ENCODE measurements around the gene FAM241B.

FAM241B gene

GRCh38 chr10:69646185-69647060, 16.4 kb downstream of the FAM241B start:
- Histone ChIP-seq H3K4me2 (ENCODE audit: low read length, poor library complexity, severe bottlenecking) (no peak overlapping the region), H3K27ac (ENCODE audit: low read length, poor library complexity, severe bottlenecking) (no peak overlapping the region), H4K8ac (ENCODE audit: low read length) (no peak overlapping the region), H3K9ac (ENCODE audit: low read length) (no peak overlapping the region), H2BK5ac (ENCODE audit: low read depth, low read length, poor library complexity, severe bottlenecking) (no peak overlapping the region), H3K9me3 (ENCODE audit: control insufficient read depth, low read length) (no peaks in the 10 kb centered on the region), H2AK5ac (ENCODE audit: low read length, severe bottlenecking) (no peak overlapping the region), H4K91ac (ENCODE audit: low read length) (no peak overlapping the region), H2BK12ac (ENCODE audit: low read length in 2 of 2) (no peak overlapping the region), H3K14ac (ENCODE audit: low read length in 2 of 2) (no peak overlapping the region), H3K79me1 (replicated peaks; ENCODE audit: low read length, poor library complexity, severe bottlenecking) (no peaks in the 10 kb centered on the region), H3K23ac (ENCODE audit: low read length in 2 of 2) (no peak overlapping the region), H3K36me3 (ENCODE audit: control insufficient read depth in 1 of 2, insufficient read depth in 2 of 2, low read depth in 1 of 2, low read length in 2 of 2) (no peaks in the 10 kb centered on the region), H2BK15ac (ENCODE audit: low read depth, poor library complexity, severe bottlenecking) (no peak overlapping the region), H3K18ac (ENCODE audit: low read depth in 1 of 2, low read length in 2 of 2) (no peak overlapping the region), H2AFZ (ENCODE audit: low read depth, low read length) (no peak overlapping the region), H3K4ac (ENCODE audit: low read depth in 1 of 2, low read length in 2 of 2) (no peak overlapping the region), H3K27me3 (ENCODE audit: control insufficient read depth in 1 of 2, insufficient read depth in 1 of 2, low read length in 2 of 2) (peaks cover 24 to 95% of the 10 kb centered on the region in 2 experiments), H3K4me1 (ENCODE audit: control insufficient read depth, insufficient read depth, low read depth, low read length) (peaks cover 22% of the 10 kb centered on the region), H3K4me3 (ENCODE audit: insufficient read depth in 1 of 2, low read depth in 1 of 2, low read length in 2 of 2) (no peak overlapping the region), H2BK120ac (ENCODE audit: low read depth, low read length) (no peak overlapping the region)
- WGBS: 26% methylated on average over 8 of the region's 11 CpGs
- DNase-seq: no peak

GRCh38 chr10:69647126-69647525, 17.1 kb downstream of the FAM241B start:
- Histone ChIP-seq H3K18ac (ENCODE audit: low read depth in 1 of 2, low read length in 2 of 2) (no peak overlapping the region), H3K14ac (ENCODE audit: low read length in 2 of 2) (no peak overlapping the region), H3K4ac (ENCODE audit: low read depth in 1 of 2, low read length in 2 of 2) (no peak overlapping the region), H3K4me1 (ENCODE audit: control insufficient read depth, insufficient read depth, low read depth, low read length) (peaks cover 22% of the 10 kb centered on the region), H3K36me3 (ENCODE audit: control insufficient read depth in 1 of 2, insufficient read depth in 2 of 2, low read depth in 1 of 2, low read length in 2 of 2) (no peaks in the 10 kb centered on the region), H2BK12ac (ENCODE audit: low read length in 2 of 2) (no peak overlapping the region), H3K4me2 (ENCODE audit: low read length, poor library complexity, severe bottlenecking) (no peak overlapping the region), H2AK5ac (ENCODE audit: low read length, severe bottlenecking) (no peak overlapping the region), H4K91ac (ENCODE audit: low read length) (no peak overlapping the region), H3K4me3 (ENCODE audit: insufficient read depth in 1 of 2, low read depth in 1 of 2, low read length in 2 of 2) (no peak overlapping the region), H4K8ac (ENCODE audit: low read length) (no peak overlapping the region), H3K27ac (ENCODE audit: low read length, poor library complexity, severe bottlenecking) (no peak overlapping the region), H3K9ac (ENCODE audit: low read length) (no peak overlapping the region), H3K9me3 (ENCODE audit: control insufficient read depth, low read length) (no peaks in the 10 kb centered on the region), H3K23ac (ENCODE audit: low read length in 2 of 2) (no peak overlapping the region), H3K27me3 (ENCODE audit: control insufficient read depth in 1 of 2, insufficient read depth in 1 of 2, low read length in 2 of 2) (peaks cover 20 to 95% of the 10 kb centered on the region in 2 experiments), H2BK5ac (ENCODE audit: low read depth, low read length, poor library complexity, severe bottlenecking) (no peak overlapping the region), H3K79me1 (replicated peaks; ENCODE audit: low read length, poor library complexity, severe bottlenecking) (no peaks in the 10 kb centered on the region), H2BK15ac (ENCODE audit: low read depth, poor library complexity, severe bottlenecking) (no peak overlapping the region), H2BK120ac (ENCODE audit: low read depth, low read length) (no peak overlapping the region), H2AFZ (ENCODE audit: low read depth, low read length) (no peak overlapping the region)
- WGBS: 100% methylated on average over 1 of the region's 6 CpGs
- no peak for DNase-seq

GRCh38 chr10:69647819-69648218, 17.8 kb downstream of the FAM241B start:
- Histone ChIP-seq H2AK5ac (ENCODE audit: low read length, severe bottlenecking) (no peak overlapping the region), H3K18ac (ENCODE audit: low read depth in 1 of 2, low read length in 2 of 2) (no peak overlapping the region), H3K27ac (ENCODE audit: low read length, poor library complexity, severe bottlenecking) (no peak overlapping the region), H3K4me2 (ENCODE audit: low read length, poor library complexity, severe bottlenecking) (no peak overlapping the region), H3K4me3 (ENCODE audit: insufficient read depth in 1 of 2, low read depth in 1 of 2, low read length in 2 of 2) (no peak overlapping the region), H2BK12ac (ENCODE audit: low read length in 2 of 2) (no peak overlapping the region), H3K79me1 (replicated peaks; ENCODE audit: low read length, poor library complexity, severe bottlenecking) (no peaks in the 10 kb centered on the region), H3K27me3 (ENCODE audit: control insufficient read depth in 1 of 2, insufficient read depth in 1 of 2, low read length in 2 of 2) (peaks cover 14 to 95% of the 10 kb centered on the region in 2 experiments), H3K23ac (ENCODE audit: low read length in 2 of 2) (no peak overlapping the region), H4K8ac (ENCODE audit: low read length) (no peak overlapping the region), H2AFZ (ENCODE audit: low read depth, low read length) (no peak overlapping the region), H3K9ac (ENCODE audit: low read length) (no peak overlapping the region), H4K91ac (ENCODE audit: low read length) (no peak overlapping the region), H2BK120ac (ENCODE audit: low read depth, low read length) (no peak overlapping the region), H3K14ac (ENCODE audit: low read length in 2 of 2) (no peak overlapping the region), H3K36me3 (ENCODE audit: control insufficient read depth in 1 of 2, insufficient read depth in 2 of 2, low read depth in 1 of 2, low read length in 2 of 2) (no peaks in the 10 kb centered on the region), H3K4me1 (ENCODE audit: control insufficient read depth, insufficient read depth, low read depth, low read length) (peaks cover 23% of the 10 kb centered on the region), H2BK5ac (ENCODE audit: low read depth, low read length, poor library complexity, severe bottlenecking) (no peak overlapping the region), H2BK15ac (ENCODE audit: low read depth, poor library complexity, severe bottlenecking) (no peak overlapping the region), H3K4ac (ENCODE audit: low read depth in 1 of 2, low read length in 2 of 2) (no peak overlapping the region), H3K9me3 (ENCODE audit: control insufficient read depth, low read length) (peaks cover 2% of the 10 kb centered on the region)
- WGBS: 65% methylated on average over 2 of the region's 4 CpGs
- DNase-seq: no peak

GRCh38 chr10:69648461-69648860, 18.4 kb downstream of the FAM241B start:
- no peak overlapping the region for H4K91ac ChIP-seq (ENCODE audit: low read length)
- no peak overlapping the region for H3K4me3 ChIP-seq (ENCODE audit: insufficient read depth in 1 of 2, low read depth in 1 of 2, low read length in 2 of 2)
- DNase-seq: no peak
- no peak overlapping the region for H2AK5ac ChIP-seq (ENCODE audit: low read length, severe bottlenecking)
- no peak overlapping the region for H2BK5ac ChIP-seq (ENCODE audit: low read depth, low read length, poor library complexity, severe bottlenecking)
- H4K8ac ChIP-seq (ENCODE audit: low read length): no peak overlapping the region
- no peak overlapping the region for H3K27ac ChIP-seq (ENCODE audit: low read length, poor library complexity, severe bottlenecking)
- H3K4me1 ChIP-seq (ENCODE audit: control insufficient read depth, insufficient read depth, low read depth, low read length): peaks cover 23% of the 10 kb centered on the region
- no peak overlapping the region for H3K4ac ChIP-seq (ENCODE audit: low read depth in 1 of 2, low read length in 2 of 2)
- no peaks in the 10 kb centered on the region for H3K36me3 ChIP-seq (ENCODE audit: control insufficient read depth in 1 of 2, insufficient read depth in 2 of 2, low read depth in 1 of 2, low read length in 2 of 2)
- H3K79me1 ChIP-seq (replicated peaks; ENCODE audit: low read length, poor library complexity, severe bottlenecking): no peaks in the 10 kb centered on the region
- no peak overlapping the region for H2BK120ac ChIP-seq (ENCODE audit: low read depth, low read length)
- H2BK12ac ChIP-seq (ENCODE audit: low read length in 2 of 2): no peak overlapping the region
- H3K18ac ChIP-seq (ENCODE audit: low read depth in 1 of 2, low read length in 2 of 2): no peak overlapping the region
- no peak overlapping the region for H2AFZ ChIP-seq (ENCODE audit: low read depth, low read length)
- H3K14ac ChIP-seq (ENCODE audit: low read length in 2 of 2): no peak overlapping the region
- H3K9me3 ChIP-seq (ENCODE audit: control insufficient read depth, low read length): peaks cover 7% of the 10 kb centered on the region
- H3K9ac ChIP-seq (ENCODE audit: low read length): no peak overlapping the region
- peak overlapping the region; percentile 21 for H2BK15ac ChIP-seq (ENCODE audit: low read depth, poor library complexity, severe bottlenecking)
- H3K23ac ChIP-seq (ENCODE audit: low read length in 2 of 2): no peak overlapping the region
- WGBS: 89% methylated on average over 5 of the region's 5 CpGs
- H3K27me3 ChIP-seq (ENCODE audit: control insufficient read depth in 1 of 2, insufficient read depth in 1 of 2, low read length in 2 of 2): peaks cover 7 to 95% of the 10 kb centered on the region in 2 experiments
- no peak overlapping the region for H3K4me2 ChIP-seq (ENCODE audit: low read length, poor library complexity, severe bottlenecking)
